HepG2 (cell line): Measurements from ENCODE around the gene CNTFR. TPM values are rescaled to one million over a fixed set of nuclear protein-coding genes. Genes with fewer than 3 reads are reported as not detected.

Source experiments
- ATAC-seq: fragments of 200-7000 bp; cut with Tn5 transposase; 3 replicates; pipeline ENCODE4 v1.9.1; 2020; ENCODE audit warnings: mild to moderate bottlenecking, moderate library complexity
- BruUV-seq: library from RNA; stranded (reverse); fragments of 400-500 nt; replicated peaks from 2 replicates; lab custom pipeline; 2021; lab: Mats Ljungman, UMichigan
- CTCF ChIA-PET: fragments of 300-600 bp; formaldehyde crosslinking; extraction: SDS; loops from one replicate; lab custom pipeline; 2021; ENCODE audit warnings: low total read pairs, inconsistent platforms, low intra/inter-chr PET ratio; lab: Yijun Ruan, JAX
- POLR2A ChIA-PET: fragments of 350-600 bp; sonication (Branson Sonifier 250); formaldehyde crosslinking; loops from one replicate; lab custom pipeline; 2020; ENCODE audit warnings: antibody characterized with exemption, inconsistent platforms; lab: Yijun Ruan, JAX
- DNase-seq: peaks from one replicate; pipeline ENCODE4 v3.0.0-alpha.2; 2015; ENCODE audit warnings: low spot score
- FAIRE-seq: peaks from 3 replicates; lab custom pipeline; 2011; peaks lifted over from hg19 to GRCh38; lab: Jason Lieb, UNC
- H2AFZ ChIP-seq: one replicate; pipeline ENCODE4 v1.6.1; 2011; ENCODE audit warnings: low read length, inconsistent platforms
- H3K27ac ChIP-seq: fragments of 300-600 bp; 3 replicates; pipeline ENCODE4 v1.8.0; 2011; ENCODE audit warnings: mixed run types, mild to moderate bottlenecking, mixed read lengths, low read length, inconsistent platforms; ENCODE audit not compliant: insufficient read depth; ENCODE audit errors: extremely low read length
- H3K27me3 ChIP-seq, 2 experiments: fragments of 200-600 bp in 1 of 2; 2 replicates in 1 of 2; 3 replicates in 1 of 2; pipeline versions ENCODE4 v1.6.0 to v1.8.0; 2011; ENCODE audit warnings: low read length in 2 of 2, mild to moderate bottlenecking in 2 of 2, moderate library complexity in 2 of 2, inconsistent platforms in 1 of 2; ENCODE audit not compliant: insufficient read depth in 2 of 2, control insufficient read depth in 1 of 2
- H3K36me3 ChIP-seq, 2 experiments: fragments of 200-600 bp in 1 of 2; replicated peaks in 1 of 2; 2 replicates in 1 of 2; 3 replicates in 1 of 2; pipeline versions ENCODE4 v1.5.1 to v1.8.0; 2011; ENCODE audit warnings: low read length in 2 of 2, inconsistent platforms in 1 of 2; ENCODE audit not compliant: insufficient read depth in 2 of 2, control insufficient read depth in 1 of 2
- H3K4me1 ChIP-seq: 2 replicates; pipeline ENCODE4 v1.5.1; 2012; ENCODE audit warnings: low read length, inconsistent platforms; ENCODE audit not compliant: insufficient read depth
- H3K4me2 ChIP-seq: 2 replicates; pipeline ENCODE4 v1.6.0; 2011; ENCODE audit warnings: low read depth, low read length, inconsistent platforms
- H3K4me3 ChIP-seq, 3 experiments: fragments of 200-600 bp in 1 of 3; sonication (generic), shearing (Covaris generic) in 1 of 3; replicated peaks in 1 of 3; 2 replicates each; pipeline ENCODE4 v1.5.1; 2011 to 2016; ENCODE audit warnings: low read length in 3 of 3, inconsistent platforms in 2 of 3, low read depth in 2 of 3, mild to moderate bottlenecking in 2 of 3, control low read depth in 1 of 3, mixed read lengths in 1 of 3; ENCODE audit not compliant: insufficient read depth in 1 of 3
- H3K79me2 ChIP-seq: one replicate; pipeline ENCODE4 v1.6.1; 2011; ENCODE audit warnings: low read length, inconsistent platforms; ENCODE audit not compliant: insufficient read depth
- H3K9ac ChIP-seq: 2 replicates; pipeline ENCODE4 v1.6.0; 2011; ENCODE audit warnings: mild to moderate bottlenecking, low read depth, low read length, inconsistent platforms; ENCODE audit not compliant: insufficient read depth
- H3K9me3 ChIP-seq: 2 replicates; pipeline ENCODE4 v1.5.1; 2012; ENCODE audit warnings: mild to moderate bottlenecking, low read length
- H4K20me1 ChIP-seq: 2 replicates; pipeline ENCODE4 v1.6.0; 2011; ENCODE audit warnings: inconsistent platforms, mild to moderate bottlenecking, low read length, moderate library complexity; ENCODE audit not compliant: insufficient read depth
- FOXA1 ChIP-seq, 2 experiments: fragments of 450-650 bp in 1 of 2; sonication (generic) in 1 of 2; formaldehyde crosslinking in 1 of 2; IDR thresholded peaks; 2 replicates each; pipeline versions ENCODE4 v1.4.0 to v1.6.1; 2016 to 2020; ENCODE audit warnings: missing genetic modification reagents in 1 of 2
- FOXM1 ChIP-seq: sonication (generic); formaldehyde crosslinking; IDR thresholded peaks from 2 replicates; pipeline ENCODE4 v1.5.0; 2020; ENCODE audit warnings: missing genetic modification reagents
- HDAC1 ChIP-seq: sonication (generic); formaldehyde crosslinking; IDR thresholded peaks from 2 replicates; pipeline ENCODE4 v1.5.1; 2020; ENCODE audit warnings: mild to moderate bottlenecking, missing genetic modification reagents
- MIXL1 ChIP-seq: IDR thresholded peaks from 2 replicates; pipeline ENCODE4 v1.6.1; 2016
- NCOA1 ChIP-seq: sonication (generic); formaldehyde crosslinking; IDR thresholded peaks from 2 replicates; pipeline ENCODE4 v1.9.0; 2021; ENCODE audit warnings: missing genetic modification reagents
- NCOA2 ChIP-seq: sonication (generic); formaldehyde crosslinking; IDR thresholded peaks from 2 replicates; pipeline ENCODE4 v1.8.0; 2022; ENCODE audit warnings: inconsistent platforms
- RORA ChIP-seq: sonication (generic); formaldehyde crosslinking; IDR thresholded peaks from 2 replicates; pipeline ENCODE4 v1.5.0; 2020; ENCODE audit warnings: mild to moderate bottlenecking, missing genetic modification reagents, moderate library complexity
- SALL2 ChIP-seq: sonication (generic); formaldehyde crosslinking; IDR thresholded peaks from 2 replicates; pipeline ENCODE4 v1.8.1; 2023; ENCODE audit warnings: mild to moderate bottlenecking, missing genetic modification reagents, inconsistent platforms
- SMAD9 ChIP-seq: sonication (generic); formaldehyde crosslinking; IDR thresholded peaks from 2 replicates; pipeline ENCODE4 v1.5.1; 2020; ENCODE audit warnings: mild to moderate bottlenecking, missing genetic modification reagents
- ZNF207 ChIP-seq: fragments of 450-650 bp; IDR thresholded peaks from 2 replicates; pipeline ENCODE4 v1.6.1; 2016; ENCODE audit warnings: antibody characterized with exemption, borderline replicate concordance
- ZNF879 ChIP-seq: sonication (generic); formaldehyde crosslinking; IDR thresholded peaks from 2 replicates; pipeline ENCODE4 v1.8.1; 2023; ENCODE audit warnings: missing genetic modification reagents
- WGBS: methylation state at CpG from one replicate; pipeline ENCODE4 v1.1.6; 2017; ENCODE audit warnings: low lambda C conversion rate; 5-methylcytosine and 5-hydroxymethylcytosine counted together
- in situ Hi-C: cut with HindIII; loops from 2 replicates; pipeline ENCODE4 v1.10.0; 2017; ENCODE audit warnings: low pct_unique_long_range_greater_than_20kb; ENCODE audit not compliant: extremely low pct_ligation_motif_present
- intact Hi-C: fragments of 100-400 bp; cut with micrococcal nuclease; formaldehyde crosslinking; loops from one replicate; pipeline ENCODE4 v1.10.0; 2022; ENCODE audit not compliant: unreplicated experiment
- polyA plus RNA-seq, 8 experiments: library from polyadenylated mRNA; depleted of rRNA in 3 of 8; stranded (reverse) in 7 of 8; unstranded in 1 of 8; fragments of >200 nt; fragmentation: Illumina TruSeq in 4 of 8; extraction: Trizol in 4 of 8; gene quantifications; 2 replicates each; pipeline versions ENCODE4 v1.2.1 to v1.2.3, GENCODE V29; 2011 to 2016; ENCODE audit warnings: low read depth in 4 of 8, missing spikeins in 1 of 8, mixed read lengths in 1 of 8; ENCODE audit not compliant: insufficient read depth in 1 of 8
- total RNA-seq, 5 experiments: library from RNA; depleted of rRNA; stranded (reverse); fragments of >200 nt; fragmentation: Illumina TruSeq; extraction: Trizol; gene quantifications; 2 replicates each; pipeline ENCODE4 v1.2.3, GENCODE V29; 2016; ENCODE audit warnings: low read depth in 1 of 5
- TF ChIP-seq, protein P1 (sequence below): sonication (generic); formaldehyde crosslinking; IDR thresholded peaks from 2 replicates; pipeline ENCODE4 v1.5.0; 2020; ENCODE audit warnings: missing genetic modification reagents
- TF ChIP-seq, protein P2 (sequence below): sonication (generic); formaldehyde crosslinking; IDR thresholded peaks from 2 replicates; pipeline ENCODE4 v1.4.0; 2020; ENCODE audit warnings: missing genetic modification reagents
- TF ChIP-seq, protein P3 (sequence below): sonication (generic); formaldehyde crosslinking; IDR thresholded peaks from 2 replicates; pipeline ENCODE4 v1.8.1; 2023; ENCODE audit warnings: mild to moderate bottlenecking, missing genetic modification reagents
- TF ChIP-seq, protein P4 (sequence below): sonication (generic); formaldehyde crosslinking; IDR thresholded peaks from 2 replicates; pipeline ENCODE4 v1.4.0; 2020; ENCODE audit warnings: missing genetic modification reagents

Gene CNTFR
- total and polyA plus RNA-seq, 2 of the 13 experiments (the other 11 are each of a cell fraction or from before 2014, with no cell fraction given) = not detected

DNA sequence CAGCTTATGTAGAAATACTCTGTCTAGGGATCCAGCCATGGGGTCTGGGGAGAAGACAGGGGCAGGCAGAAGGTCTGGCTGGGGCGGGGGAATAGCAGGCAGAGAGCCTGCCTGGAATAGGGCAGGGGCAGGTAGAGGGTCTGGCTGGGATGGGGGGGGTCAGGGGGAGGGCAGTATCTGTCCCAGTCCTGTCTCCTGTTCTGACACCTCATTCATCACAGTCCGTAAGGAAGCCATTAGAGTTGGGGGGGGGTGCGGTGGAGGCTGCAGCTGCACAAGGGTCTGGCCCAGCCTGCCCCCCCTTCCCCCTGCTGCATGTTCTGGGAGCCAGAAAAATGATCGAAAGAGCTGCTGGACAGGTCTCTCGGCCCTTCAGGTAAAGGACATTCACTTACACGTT, 32.6 kb downstream of the CNTFR start (continued):
- TF ChIP-seq SMAD9 (CRISPR knock-in tag) (no peak), FOXA1 (IDR thresholded peaks at IDR 0.05) (no peak), FOXA1 (CRISPR knock-in tag; IDR thresholded peaks at IDR 0.05) (no peak)

DNA sequence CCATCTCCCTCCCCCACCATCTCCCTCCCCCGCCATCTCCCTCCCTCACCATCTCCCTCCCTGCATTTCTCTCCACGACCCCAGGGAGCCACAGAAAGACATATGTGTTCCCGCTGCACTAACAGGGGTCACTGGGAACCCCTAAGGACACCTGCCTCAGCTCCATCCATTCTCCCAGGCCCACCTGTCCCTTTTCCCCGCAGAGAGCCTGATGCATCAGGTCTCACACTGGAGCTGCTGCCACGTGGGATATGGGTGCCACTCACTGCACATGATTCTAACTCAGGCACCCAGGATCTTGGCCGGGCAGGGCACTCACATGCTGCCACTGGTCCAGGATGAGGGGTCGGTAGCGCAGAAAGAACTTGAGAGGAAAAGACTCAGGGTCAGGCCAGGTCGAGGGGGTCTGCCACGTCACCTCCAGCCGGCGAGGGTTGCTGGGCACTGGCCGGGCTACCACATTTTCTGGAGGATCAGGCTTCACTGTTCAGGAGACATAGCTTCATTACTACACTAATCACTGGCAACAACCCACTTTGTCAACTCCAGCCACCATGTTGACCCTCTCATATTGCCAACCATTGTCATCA, 33.5 kb downstream of the CNTFR start:
- peaks cover 8 to 68% of the 10 kb centered on the region in 2 experiments; a peak in 4 of 5 replicates for H3K27me3 ChIP-seq
- no peak overlapping the region for H3K27ac ChIP-seq
- no peak overlapping the region for H3K9ac ChIP-seq
- ATAC-seq = no peak
- ChIA-PET POLR2A (no interaction called here), CTCF (no interaction called here)
- no peaks in the 10 kb centered on the region for H3K36me3 ChIP-seq
- in situ Hi-C loops (no loop called here), intact Hi-C loops (no loop called here)
- no peaks in the 10 kb centered on the region for H3K79me2 ChIP-seq
- no peak for FAIRE-seq
- H4K20me1 ChIP-seq = peaks cover 2% of the 10 kb centered on the region; the same call in 1 of the 2 replicates
- 47% methylated on average over 12 of the region's 13 CpGs for WGBS
- no peak overlapping the region for H2AFZ ChIP-seq
- H3K4me1 ChIP-seq = peaks cover 28% of the 10 kb centered on the region
- H3K9me3 ChIP-seq = no peaks in the 10 kb centered on the region
- no peak for DNase-seq
- H3K4me3 ChIP-seq = no peak overlapping the region
- no peak overlapping the region for H3K4me2 ChIP-seq
- no TSS peak for BruUV-seq
- TF ChIP-seq, protein P1, sequence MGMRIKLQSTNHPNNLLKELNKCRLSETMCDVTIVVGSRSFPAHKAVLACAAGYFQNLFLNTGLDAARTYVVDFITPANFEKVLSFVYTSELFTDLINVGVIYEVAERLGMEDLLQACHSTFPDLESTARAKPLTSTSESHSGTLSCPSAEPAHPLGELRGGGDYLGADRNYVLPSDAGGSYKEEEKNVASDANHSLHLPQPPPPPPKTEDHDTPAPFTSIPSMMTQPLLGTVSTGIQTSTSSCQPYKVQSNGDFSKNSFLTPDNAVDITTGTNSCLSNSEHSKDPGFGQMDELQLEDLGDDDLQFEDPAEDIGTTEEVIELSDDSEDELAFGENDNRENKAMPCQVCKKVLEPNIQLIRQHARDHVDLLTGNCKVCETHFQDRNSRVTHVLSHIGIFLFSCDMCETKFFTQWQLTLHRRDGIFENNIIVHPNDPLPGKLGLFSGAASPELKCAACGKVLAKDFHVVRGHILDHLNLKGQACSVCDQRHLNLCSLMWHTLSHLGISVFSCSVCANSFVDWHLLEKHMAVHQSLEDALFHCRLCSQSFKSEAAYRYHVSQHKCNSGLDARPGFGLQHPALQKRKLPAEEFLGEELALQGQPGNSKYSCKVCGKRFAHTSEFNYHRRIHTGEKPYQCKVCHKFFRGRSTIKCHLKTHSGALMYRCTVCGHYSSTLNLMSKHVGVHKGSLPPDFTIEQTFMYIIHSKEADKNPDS (CRISPR knock-in tag) = no peak
- TF ChIP-seq MIXL1 (no peak), HDAC1 (CRISPR knock-in tag) (no peak), ZNF207 (no peak), RORA (CRISPR knock-in tag) (no peak), FOXM1 (CRISPR knock-in tag) (no peak), NCOA2 (CRISPR knock-in tag) (no peak), NCOA1 (CRISPR knock-in tag) (no peak), SALL2 (CRISPR knock-in tag) (no peak), ZNF879 (no peak)
- TF ChIP-seq, protein P2, sequence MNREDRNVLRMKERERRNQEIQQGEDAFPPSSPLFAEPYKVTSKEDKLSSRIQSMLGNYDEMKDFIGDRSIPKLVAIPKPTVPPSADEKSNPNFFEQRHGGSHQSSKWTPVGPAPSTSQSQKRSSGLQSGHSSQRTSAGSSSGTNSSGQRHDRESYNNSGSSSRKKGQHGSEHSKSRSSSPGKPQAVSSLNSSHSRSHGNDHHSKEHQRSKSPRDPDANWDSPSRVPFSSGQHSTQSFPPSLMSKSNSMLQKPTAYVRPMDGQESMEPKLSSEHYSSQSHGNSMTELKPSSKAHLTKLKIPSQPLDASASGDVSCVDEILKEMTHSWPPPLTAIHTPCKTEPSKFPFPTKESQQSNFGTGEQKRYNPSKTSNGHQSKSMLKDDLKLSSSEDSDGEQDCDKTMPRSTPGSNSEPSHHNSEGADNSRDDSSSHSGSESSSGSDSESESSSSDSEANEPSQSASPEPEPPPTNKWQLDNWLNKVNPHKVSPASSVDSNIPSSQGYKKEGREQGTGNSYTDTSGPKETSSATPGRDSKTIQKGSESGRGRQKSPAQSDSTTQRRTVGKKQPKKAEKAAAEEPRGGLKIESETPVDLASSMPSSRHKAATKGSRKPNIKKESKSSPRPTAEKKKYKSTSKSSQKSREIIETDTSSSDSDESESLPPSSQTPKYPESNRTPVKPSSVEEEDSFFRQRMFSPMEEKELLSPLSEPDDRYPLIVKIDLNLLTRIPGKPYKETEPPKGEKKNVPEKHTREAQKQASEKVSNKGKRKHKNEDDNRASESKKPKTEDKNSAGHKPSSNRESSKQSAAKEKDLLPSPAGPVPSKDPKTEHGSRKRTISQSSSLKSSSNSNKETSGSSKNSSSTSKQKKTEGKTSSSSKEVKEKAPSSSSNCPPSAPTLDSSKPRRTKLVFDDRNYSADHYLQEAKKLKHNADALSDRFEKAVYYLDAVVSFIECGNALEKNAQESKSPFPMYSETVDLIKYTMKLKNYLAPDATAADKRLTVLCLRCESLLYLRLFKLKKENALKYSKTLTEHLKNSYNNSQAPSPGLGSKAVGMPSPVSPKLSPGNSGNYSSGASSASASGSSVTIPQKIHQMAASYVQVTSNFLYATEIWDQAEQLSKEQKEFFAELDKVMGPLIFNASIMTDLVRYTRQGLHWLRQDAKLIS = no peak
- TF ChIP-seq, protein P3, sequence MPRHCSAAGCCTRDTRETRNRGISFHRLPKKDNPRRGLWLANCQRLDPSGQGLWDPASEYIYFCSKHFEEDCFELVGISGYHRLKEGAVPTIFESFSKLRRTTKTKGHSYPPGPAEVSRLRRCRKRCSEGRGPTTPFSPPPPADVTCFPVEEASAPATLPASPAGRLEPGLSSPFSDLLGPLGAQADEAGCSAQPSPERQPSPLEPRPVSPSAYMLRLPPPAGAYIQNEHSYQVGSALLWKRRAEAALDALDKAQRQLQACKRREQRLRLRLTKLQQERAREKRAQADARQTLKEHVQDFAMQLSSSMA (CRISPR knock-in tag) = no peak
- TF ChIP-seq, protein P4, sequence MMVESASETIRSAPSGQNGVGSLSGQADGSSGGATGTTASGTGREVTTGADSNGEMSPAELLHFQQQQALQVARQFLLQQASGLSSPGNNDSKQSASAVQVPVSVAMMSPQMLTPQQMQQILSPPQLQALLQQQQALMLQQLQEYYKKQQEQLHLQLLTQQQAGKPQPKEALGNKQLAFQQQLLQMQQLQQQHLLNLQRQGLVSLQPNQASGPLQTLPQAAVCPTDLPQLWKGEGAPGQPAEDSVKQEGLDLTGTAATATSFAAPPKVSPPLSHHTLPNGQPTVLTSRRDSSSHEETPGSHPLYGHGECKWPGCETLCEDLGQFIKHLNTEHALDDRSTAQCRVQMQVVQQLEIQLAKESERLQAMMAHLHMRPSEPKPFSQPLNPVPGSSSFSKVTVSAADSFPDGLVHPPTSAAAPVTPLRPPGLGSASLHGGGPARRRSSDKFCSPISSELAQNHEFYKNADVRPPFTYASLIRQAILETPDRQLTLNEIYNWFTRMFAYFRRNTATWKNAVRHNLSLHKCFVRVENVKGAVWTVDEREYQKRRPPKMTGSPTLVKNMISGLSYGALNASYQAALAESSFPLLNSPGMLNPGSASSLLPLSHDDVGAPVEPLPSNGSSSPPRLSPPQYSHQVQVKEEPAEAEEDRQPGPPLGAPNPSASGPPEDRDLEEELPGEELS (CRISPR knock-in tag) = no peak
